IPS-NIHi7 (cell line): ENCODE data around the gene METTL21C.

Experiments used
- DNase-seq: peaks from one replicate; pipeline ENCODE4 v3.0.0; 2012; ENCODE audit warnings: mixed read lengths; ENCODE audit errors: extremely low spot score

The METTL21C gene

DNA sequence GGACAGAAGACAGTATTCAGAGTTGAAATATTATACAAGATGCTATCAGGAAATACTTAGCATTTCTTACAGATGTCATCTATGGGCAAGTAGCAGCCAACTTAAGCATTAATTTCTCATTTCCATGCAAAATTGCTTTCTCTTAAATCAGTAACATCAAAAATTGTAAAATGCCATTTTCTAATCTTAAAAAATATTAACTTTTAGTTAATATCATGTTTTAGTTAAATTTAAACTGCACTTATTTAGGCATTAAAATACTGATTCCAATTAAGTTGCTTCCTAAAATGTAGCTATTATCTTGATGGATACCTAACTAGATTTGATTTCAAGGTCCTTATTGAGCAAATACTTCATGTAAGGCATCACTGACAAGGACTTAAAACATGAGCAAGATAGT is 27.8 kb downstream of the METTL21C start:
- DNase-seq = no peak

DNA sequence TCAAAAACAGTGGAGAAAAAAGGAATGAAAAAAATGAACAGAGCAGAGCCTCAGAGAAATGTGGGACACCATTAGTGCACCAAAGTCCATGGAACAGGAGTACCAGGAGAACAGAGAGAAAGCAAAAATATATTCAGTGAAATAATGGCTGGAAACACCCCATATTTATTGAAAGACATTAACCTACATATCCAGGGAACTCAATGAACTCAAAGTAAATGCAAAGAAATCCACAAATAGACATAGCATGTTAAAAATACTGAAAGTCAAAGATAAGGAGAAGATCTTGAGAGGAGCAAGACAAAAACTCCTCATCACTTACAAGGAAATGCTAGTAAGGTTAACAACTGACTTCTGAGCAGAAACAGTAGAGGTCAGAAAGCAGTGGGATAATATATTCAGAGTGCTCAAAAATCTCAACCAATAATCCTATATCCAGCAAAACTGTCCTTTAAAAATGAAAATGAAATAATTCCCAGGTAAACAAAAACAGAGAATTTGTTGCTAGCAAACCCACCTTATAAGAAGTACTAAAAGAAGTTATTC is 35.6 kb downstream of the METTL21C start:
- no peak for DNase-seq

- DNase-seq = no peak
These were observed 36.2 kb downstream of the METTL21C start for GRCh38 chr13:102658660-102659059.

DNA sequence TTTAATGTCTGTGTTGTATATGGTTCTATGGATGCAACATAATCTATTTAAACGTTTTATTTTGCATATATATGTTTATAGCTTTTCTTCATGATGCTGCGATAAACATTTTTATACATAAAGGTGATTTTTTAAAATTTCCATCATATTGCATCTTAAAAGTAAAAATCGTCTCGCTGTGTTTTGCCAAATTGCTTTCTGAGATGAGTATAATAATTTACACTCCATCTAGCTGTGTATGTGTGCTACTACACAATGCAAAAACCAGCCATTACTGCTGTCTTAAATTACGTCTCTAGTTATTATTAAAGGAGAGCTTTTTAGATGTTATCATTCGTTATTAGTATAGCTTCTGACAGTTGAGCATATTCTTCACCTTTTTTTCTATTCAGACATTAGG is 37.2 kb downstream of the METTL21C start:
- DNase-seq = no peak

GRCh38 chr13:102654756-102655155 is 40.1 kb downstream of the METTL21C start:
- no peak for DNase-seq

GRCh38 chr13:102651892-102652291 is 43.0 kb downstream of the METTL21C start:
- DNase-seq = no peak

DNA sequence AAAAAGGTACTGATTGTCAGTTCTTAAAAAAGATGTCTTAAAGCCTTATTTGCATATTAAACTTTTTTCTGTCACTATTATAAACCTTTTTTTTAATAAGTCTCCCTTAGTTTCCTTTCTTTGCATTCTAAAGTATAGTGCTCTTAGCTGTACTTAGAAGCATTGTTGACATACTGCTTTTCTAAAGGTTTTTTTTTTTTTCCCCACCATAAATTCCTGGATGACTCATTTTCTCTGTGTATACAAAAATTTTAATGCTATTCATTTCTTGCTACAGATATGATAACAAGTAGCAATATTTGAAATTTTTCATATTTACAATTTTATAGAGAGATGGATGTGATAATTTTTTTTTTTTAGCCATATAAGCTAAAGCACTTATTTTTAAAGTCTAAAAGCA is 43.5 kb downstream of the METTL21C start:
- DNase-seq = no peak

GRCh38 chr13:102650444-102650843 is 44.4 kb downstream of the METTL21C start:
- no peak for DNase-seq

DNA sequence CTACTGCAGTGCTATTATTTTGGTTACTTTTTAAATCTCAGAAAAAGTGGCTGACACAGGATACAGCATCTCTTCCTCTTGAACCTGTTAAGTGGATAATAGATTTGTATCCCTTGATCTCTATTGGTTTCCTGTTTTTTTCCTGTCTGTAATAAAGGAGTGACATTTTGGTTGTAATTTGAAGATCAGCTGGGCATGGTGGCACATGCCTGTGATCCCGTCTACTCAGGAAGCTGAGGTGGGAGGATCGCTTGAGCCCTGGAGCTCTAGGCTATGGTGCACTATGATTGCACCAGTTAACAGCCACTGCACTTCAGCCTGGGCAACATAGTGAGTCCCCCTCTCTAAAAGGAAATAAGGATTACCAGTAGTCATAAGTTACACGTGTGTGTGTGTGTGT is 46.8 kb downstream of the METTL21C start:
- DNase-seq = no peak

DNA sequence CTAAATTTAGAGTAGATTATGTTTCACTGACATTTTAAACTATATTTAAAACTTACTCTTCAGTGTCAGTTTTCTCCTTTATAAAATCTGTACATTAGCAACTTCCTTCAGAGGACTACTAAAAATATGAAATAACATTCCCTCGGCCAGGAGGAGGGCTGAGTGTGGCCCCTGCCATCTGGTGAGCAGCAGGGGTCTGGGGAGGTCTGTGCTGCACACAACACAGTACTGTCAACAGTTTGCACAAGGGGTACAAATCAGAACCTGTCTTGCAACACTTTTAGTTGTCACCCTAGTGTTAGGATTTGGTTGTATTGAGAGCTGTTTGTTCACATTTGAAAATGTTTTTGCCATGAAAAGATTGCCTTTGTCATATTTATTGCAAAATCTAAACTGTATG is 49.1 kb downstream of the METTL21C start:
- DNase-seq = no peak

DNA sequence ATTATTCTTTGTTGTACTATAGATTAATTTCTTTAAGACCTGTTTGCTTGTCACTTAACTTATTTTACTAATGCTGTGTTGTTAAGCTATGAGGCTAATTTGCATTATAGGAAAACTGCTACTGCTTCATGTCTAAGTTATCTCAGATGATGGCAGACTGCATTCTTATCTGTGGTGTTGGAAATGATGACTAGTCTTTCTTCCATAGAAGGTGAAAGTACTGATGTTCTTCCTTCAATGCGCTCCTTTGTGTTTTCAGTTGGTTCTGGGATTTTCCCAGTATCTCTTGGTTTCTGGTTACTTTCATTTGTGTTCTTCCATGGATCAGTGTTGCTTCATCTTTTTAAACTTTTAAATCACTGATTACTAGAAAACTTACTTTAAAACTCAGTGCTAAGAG is 51.2 kb downstream of the METTL21C start:
- DNase-seq = no peak

GRCh38 chr13:102642475-102642874 is 52.4 kb downstream of the METTL21C start:
- DNase-seq = no peak

GRCh38 chr13:102642029-102642428 is 52.8 kb downstream of the METTL21C start:
- DNase-seq = no peak

DNA sequence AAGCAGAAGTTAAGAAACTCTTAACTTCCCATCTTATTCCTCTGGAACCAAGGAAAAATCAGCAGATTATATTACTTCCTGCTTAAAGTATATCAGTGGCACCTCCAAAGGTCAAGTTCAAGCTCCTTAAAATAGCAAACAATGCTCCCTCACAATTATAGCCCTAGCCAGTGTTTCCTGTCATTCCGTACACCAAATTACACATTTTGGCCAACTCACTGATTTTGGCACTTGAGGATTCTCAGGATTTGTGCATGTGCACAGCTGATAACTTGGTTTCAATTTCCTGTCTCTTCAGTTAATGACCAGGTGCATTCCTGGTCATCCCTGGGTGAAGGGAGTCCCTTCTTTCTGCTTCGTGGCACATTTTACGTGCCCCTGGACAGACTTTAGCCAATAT is 56.1 kb downstream of the METTL21C start:
- DNase-seq = no peak
